Duodenal mucosa (tissue), 2 donors: Measurements from ENCODE around the gene TSPAN9.

Experiments used
- H3K27ac ChIP-seq: one replicate; pipeline ENCODE4 v1.7.0; 2013; ENCODE audit warnings: low read depth, low read length
- H3K27me3 ChIP-seq, 2 donors: one replicate each; pipeline ENCODE4 v1.7.0; 2013; ENCODE audit warnings: low read length in 2 of 2, control low read depth in 1 of 2; ENCODE audit not compliant: insufficient read depth in 2 of 2, control insufficient read depth in 1 of 2
- H3K36me3 ChIP-seq, 2 donors: one replicate each; pipeline ENCODE4 v1.7.0; 2013; ENCODE audit warnings: low read length in 2 of 2, control low read depth in 1 of 2; ENCODE audit not compliant: insufficient read depth in 2 of 2, control insufficient read depth in 1 of 2
- H3K4me1 ChIP-seq, 2 donors: one replicate each; pipeline ENCODE4 v1.7.0; 2013; ENCODE audit warnings: low read length in 2 of 2, control low read depth in 1 of 2; ENCODE audit not compliant: insufficient read depth in 2 of 2, control insufficient read depth in 1 of 2
- H3K4me3 ChIP-seq, 2 donors: one replicate each; pipeline ENCODE4 v1.7.0; 2013; ENCODE audit warnings: low read length in 2 of 2, low read depth in 1 of 2
- H3K9ac ChIP-seq, 2 donors: one replicate each; pipeline ENCODE4 v1.7.0; 2013; ENCODE audit warnings: low read length in 2 of 2, low read depth in 1 of 2
- H3K9me3 ChIP-seq, 2 donors: one replicate each; pipeline ENCODE4 v1.7.0; 2013; ENCODE audit warnings: low read length in 2 of 2, control low read depth in 1 of 2; ENCODE audit not compliant: control insufficient read depth in 1 of 2

TSPAN9 gene

GRCh38 chr12:3215410-3215975 lies 138.3 kb downstream of the TSPAN9 start:
- Histone ChIP-seq H3K9me3 (no peaks in the 10 kb centered on the region), H3K36me3 (no peaks in the 10 kb centered on the region), H3K4me1 (peaks cover 0 to 5% of the 10 kb centered on the region in 2 donors), H3K9ac (no peak overlapping the region), H3K27me3 (no peaks in the 10 kb centered on the region), H3K4me3 (no peak overlapping the region), H3K27ac (no peak overlapping the region)

DNA sequence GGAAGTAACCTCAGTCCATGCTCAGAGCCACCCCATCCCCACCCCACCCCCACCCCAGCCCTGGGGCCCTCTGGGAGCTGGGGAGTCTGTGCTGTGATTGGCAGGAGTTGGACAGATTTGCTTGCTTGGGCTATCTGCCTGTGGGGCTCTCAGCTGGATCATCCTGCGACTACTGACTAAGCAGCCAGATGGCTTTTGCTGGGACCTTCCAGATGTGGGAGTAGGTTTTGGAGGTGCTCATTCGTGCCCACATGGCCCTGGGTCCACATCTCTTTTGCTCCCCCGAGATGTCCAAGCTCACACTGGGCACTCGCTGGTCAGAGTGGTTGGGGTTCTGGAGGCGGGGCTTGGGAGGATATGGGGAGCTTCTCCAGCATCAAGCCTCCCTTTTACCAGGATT lies 138.9 kb downstream of the TSPAN9 start:
- Histone ChIP-seq H3K27me3 (no peaks in the 10 kb centered on the region), H3K36me3 (no peaks in the 10 kb centered on the region), H3K27ac (no peak overlapping the region), H3K4me1 (peaks cover 0 to 5% of the 10 kb centered on the region in 2 donors), H3K9me3 (no peaks in the 10 kb centered on the region), H3K9ac (no peak overlapping the region), H3K4me3 (no peak overlapping the region)

DNA sequence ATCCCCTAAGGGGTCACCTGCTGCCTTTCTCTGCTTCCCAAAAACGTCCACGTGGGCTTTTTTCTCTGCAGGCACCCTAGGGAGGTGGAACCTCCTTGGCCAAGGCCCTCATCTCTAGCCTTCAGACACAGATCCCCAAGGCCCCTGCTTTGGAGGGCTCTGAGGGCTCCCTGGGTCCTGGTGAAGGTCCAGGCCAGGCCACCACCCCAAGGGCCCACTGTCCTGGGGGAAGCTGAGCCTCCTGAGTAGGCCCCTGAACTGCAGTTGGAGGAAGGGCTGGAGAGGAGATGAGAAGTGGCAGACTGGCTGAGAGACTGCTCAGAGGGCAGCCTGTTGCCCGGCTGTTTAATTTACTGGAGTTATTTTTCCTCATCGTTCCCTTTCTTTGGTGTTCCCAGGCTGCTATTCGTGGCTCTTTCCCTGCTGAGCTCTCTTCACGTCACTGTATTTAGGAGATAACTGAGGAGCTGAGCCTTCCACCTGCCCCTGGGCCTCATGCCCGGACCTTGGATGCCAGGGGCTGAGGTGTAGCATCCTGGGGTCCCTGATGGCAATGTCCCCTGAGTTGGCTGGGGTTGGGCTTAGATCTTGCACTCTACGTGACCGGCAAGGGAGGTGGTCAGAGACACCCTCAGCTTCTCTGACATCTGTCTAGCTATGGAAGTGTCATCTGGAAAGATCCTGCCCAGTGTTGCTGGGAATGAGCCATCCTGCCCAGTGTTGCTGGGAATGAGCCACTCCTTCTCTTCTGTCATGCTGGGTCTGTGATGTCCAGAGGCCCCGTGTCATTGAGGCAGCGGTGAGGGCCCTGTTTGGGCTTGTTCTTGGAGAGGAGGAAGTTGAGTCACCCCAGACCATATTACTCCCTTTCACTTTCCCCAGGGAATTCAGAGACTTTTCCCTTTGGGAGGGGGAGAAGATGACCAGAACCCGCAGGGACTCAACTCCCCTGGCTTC lies 139.8 kb downstream of the TSPAN9 start:
- H3K4me3 ChIP-seq, result no peak overlapping the region
- H3K9ac ChIP-seq, result no peak overlapping the region
- no peaks in the 10 kb centered on the region for H3K27me3 ChIP-seq
- peaks cover 0 to 5% of the 10 kb centered on the region in 2 donors for H3K4me1 ChIP-seq
- no peaks in the 10 kb centered on the region for H3K36me3 ChIP-seq
- H3K9me3 ChIP-seq, result no peaks in the 10 kb centered on the region
- no peak overlapping the region for H3K27ac ChIP-seq

DNA sequence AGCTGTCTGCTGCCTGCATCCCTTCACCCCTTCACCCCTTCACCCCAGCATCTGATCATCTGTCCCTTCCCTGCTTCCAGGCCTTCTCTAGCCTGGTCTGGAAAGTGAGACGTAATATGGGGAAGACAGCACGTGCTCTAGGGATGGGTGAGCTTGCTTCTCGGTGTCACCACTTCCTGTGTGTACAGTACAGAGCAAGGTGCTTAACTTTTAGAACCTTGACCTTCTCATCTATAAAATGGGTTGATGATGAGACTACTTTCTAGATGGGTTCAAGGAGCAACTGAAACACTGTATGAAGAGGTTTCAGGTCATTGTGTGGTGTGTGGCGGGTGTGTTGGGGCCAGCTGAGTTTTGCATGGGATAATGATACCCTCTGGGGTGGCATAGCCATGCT lies 140.5 kb downstream of the TSPAN9 start:
- Histone ChIP-seq H3K27ac (no peak overlapping the region), H3K4me1 (peaks cover 0 to 5% of the 10 kb centered on the region in 2 donors), H3K9ac (no peak overlapping the region), H3K36me3 (no peaks in the 10 kb centered on the region), H3K27me3 (no peaks in the 10 kb centered on the region), H3K4me3 (no peak overlapping the region), H3K9me3 (no peaks in the 10 kb centered on the region)

DNA sequence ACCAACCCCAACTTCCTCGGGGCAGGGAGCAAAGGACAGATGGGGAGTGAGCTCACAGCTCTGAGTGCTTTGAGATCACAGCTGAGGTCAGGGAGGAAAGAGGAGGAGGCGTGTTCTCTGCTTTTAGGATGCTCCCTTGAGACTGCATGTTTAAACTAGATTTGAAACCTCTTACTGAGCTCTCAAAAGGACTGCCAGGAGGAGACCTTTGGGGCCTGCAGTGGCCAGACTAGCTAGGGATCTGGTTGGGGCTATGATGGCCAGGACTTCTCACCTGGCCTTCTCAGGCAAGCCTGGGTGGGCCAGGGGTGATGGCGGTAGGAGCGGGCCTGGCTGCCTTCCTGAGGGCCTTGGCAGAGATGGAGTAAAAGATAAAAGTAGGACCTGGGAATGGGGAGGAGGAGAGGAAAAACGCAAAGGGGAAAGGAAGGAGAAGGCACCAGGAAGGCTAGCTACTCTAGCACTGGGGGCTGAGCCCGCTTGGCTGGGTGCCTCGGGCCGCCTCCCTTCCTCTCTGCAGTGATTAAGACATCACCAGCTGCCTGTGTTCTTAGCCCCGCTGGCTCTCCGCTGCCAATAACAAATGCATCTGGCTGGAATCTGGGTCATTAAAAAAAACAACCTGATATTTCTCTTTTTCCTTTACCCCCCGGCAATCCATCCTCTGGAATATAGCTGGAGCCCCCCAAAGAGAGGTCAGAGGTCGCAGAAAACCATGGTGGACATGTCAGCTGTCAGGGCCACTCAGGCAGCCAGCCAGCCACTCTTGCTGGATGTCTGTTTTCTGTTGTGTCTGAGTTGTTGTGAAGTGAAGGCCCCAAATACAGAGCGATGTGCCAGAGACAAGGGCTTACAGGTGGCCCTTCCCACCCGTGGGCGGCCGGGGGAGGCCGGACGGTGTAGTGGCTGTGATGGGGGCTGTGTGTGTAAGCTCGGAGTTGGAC lies 141.3 kb downstream of the TSPAN9 start:
- H3K9ac ChIP-seq, result no peak overlapping the region
- H3K27me3 ChIP-seq, result no peaks in the 10 kb centered on the region
- no peaks in the 10 kb centered on the region for H3K36me3 ChIP-seq
- H3K4me3 ChIP-seq, result no peak overlapping the region
- H3K9me3 ChIP-seq, result no peaks in the 10 kb centered on the region
- peaks cover 0 to 5% of the 10 kb centered on the region in 2 donors for H3K4me1 ChIP-seq
- H3K27ac ChIP-seq, result peak overlapping the region; percentile 3

- no peak overlapping the region for H3K9ac ChIP-seq
- H3K27ac ChIP-seq, result no peak overlapping the region
These were observed 142.1 kb downstream of the TSPAN9 start for GRCh38 chr12:3219233-3219632.

GRCh38 chr12:3220382-3221321 lies 143.5 kb downstream of the TSPAN9 start:
- Histone ChIP-seq H3K4me3 (no peak overlapping the region), H3K9ac (no peak overlapping the region), H3K27me3 (no peaks in the 10 kb centered on the region), H3K9me3 (no peaks in the 10 kb centered on the region), H3K4me1 (peaks cover 0 to 5% of the 10 kb centered on the region in 2 donors), H3K36me3 (no peaks in the 10 kb centered on the region), H3K27ac (no peak overlapping the region)

More at GRCh38 chr12:3219233-3219632, 142.1 kb downstream of the TSPAN9 start:
- Histone ChIP-seq H3K9me3 (no peaks in the 10 kb centered on the region), H3K36me3 (no peaks in the 10 kb centered on the region), H3K27me3 (no peaks in the 10 kb centered on the region), H3K4me3 (no peak overlapping the region), H3K4me1 (peaks cover 0 to 5% of the 10 kb centered on the region in 2 donors)

GRCh38 chr12:3222306-3222705 lies 145.1 kb downstream of the TSPAN9 start:
- no peak overlapping the region for H3K9ac ChIP-seq
- no peaks in the 10 kb centered on the region for H3K27me3 ChIP-seq
- H3K9me3 ChIP-seq, result no peaks in the 10 kb centered on the region
- H3K4me3 ChIP-seq, result no peak overlapping the region
- peaks cover 0 to 5% of the 10 kb centered on the region in 2 donors for H3K4me1 ChIP-seq
- H3K27ac ChIP-seq, result no peak overlapping the region
- no peaks in the 10 kb centered on the region for H3K36me3 ChIP-seq

GRCh38 chr12:3222979-3223378 lies 145.8 kb downstream of the TSPAN9 start:
- Histone ChIP-seq H3K27ac (no peak overlapping the region), H3K9me3 (no peaks in the 10 kb centered on the region), H3K4me1 (peaks cover 0 to 5% of the 10 kb centered on the region in 2 donors)

More at GRCh38 chr12:3222979-3223378, 145.8 kb downstream of the TSPAN9 start:
- Histone ChIP-seq H3K36me3 (no peaks in the 10 kb centered on the region), H3K4me3 (no peak overlapping the region), H3K9ac (no peak overlapping the region), H3K27me3 (no peaks in the 10 kb centered on the region)
